Naive thymus-derived CD8-positive, alpha-beta T cell (primary cell): Measurements from ENCODE around the gene RAPGEF5. TPM values are rescaled to one million over a fixed set of nuclear protein-coding genes. Genes with fewer than 3 reads are reported as not detected.
"Not testable (repeated sequence)": the region's sequence is repeated elsewhere in the genome, so short reads cannot be mapped to it uniquely, and the experiment has no call there.

Source experiments
- ATAC-seq, 2 donors: fragments of 150-1000 bp; cut with Tn5 transposase in 1 of 2; sonication (Bioruptor Pico), chemical (Tn5 transposase) in 1 of 2; 1 replicate in 1 of 2; 2 replicates in 1 of 2; pipeline ENCODE4 v1.10.0; 2021; ENCODE audit warnings: mild to moderate bottlenecking in 2 of 2, moderate library complexity in 2 of 2
- POLR2A ChIA-PET: fragments of 350-600 bp; sonication (Branson Sonifier 250); formaldehyde crosslinking; loops from one replicate; lab custom pipeline; 2021; ENCODE audit warnings: antibody characterized with exemption; lab: Charles Lee
- DNase-seq, 10 donors: peaks; one replicate each; pipeline versions ENCODE4 v3.0.0 to v3.0.0-alpha.2; 2020 to 2022
- H3K27ac Mint-ChIP-seq, 10 donors: one replicate each; pipeline ENCODE4 v1.8.0; 2020 to 2022; ENCODE audit warnings: mild to moderate bottlenecking in 10 of 10, mixed read lengths in 10 of 10, moderate library complexity in 4 of 10, inconsistent platforms in 1 of 10
- H3K27me3 Mint-ChIP-seq, 5 donors: one replicate each; pipeline ENCODE4 v1.8.0; 2021 to 2022; ENCODE audit warnings: mixed read lengths in 5 of 5
- H3K36me3 Mint-ChIP-seq, 3 donors: one replicate each; pipeline ENCODE4 v1.8.0; 2020 to 2022; ENCODE audit warnings: mixed read lengths in 3 of 3, mild to moderate bottlenecking in 2 of 3, inconsistent platforms in 1 of 3
- H3K4me1 Mint-ChIP-seq, 4 donors: one replicate each; pipeline ENCODE4 v1.8.0; 2021 to 2022; ENCODE audit warnings: mixed read lengths in 4 of 4
- H3K4me3 Mint-ChIP-seq, 10 donors: one replicate each; pipeline ENCODE4 v1.8.0; 2020 to 2022; ENCODE audit warnings: mild to moderate bottlenecking in 10 of 10, mixed read lengths in 10 of 10, moderate library complexity in 6 of 10, inconsistent platforms in 1 of 10
- H3K9me3 Mint-ChIP-seq, 9 donors: one replicate each; pipeline ENCODE4 v1.8.0; 2020 to 2022; ENCODE audit warnings: mixed read lengths in 9 of 9, mild to moderate bottlenecking in 3 of 9, inconsistent platforms in 1 of 9, moderate library complexity in 1 of 9
- polyA plus RNA-seq, 3 donors: library from polyadenylated mRNA; unstranded; fragments of 300-500 nt; fragmentation: Illumina TruSeq; gene quantifications; one replicate each; pipeline ENCODE4 v1.2.3, GENCODE V29; 2021
- total RNA-seq, 8 experiments: library from RNA in 2 of 8; stranded (reverse) in 2 of 8; gene quantifications; one replicate each; pipeline ENCODE4 v1.2.3 and lab custom pipeline; 2021 to 2026

The RAPGEF5 gene
- total and polyA plus RNA-seq, 5 experiments from 2014 or later, result not detected

- POLR2A ChIA-PET, result no interaction called here
- Mint-ChIP-seq H3K27ac (no peak overlapping the region), H3K9me3 (no peaks in the 10 kb centered on the region), H3K27me3 (peaks cover 0 to 13% (median 5%) of the 10 kb centered on the region in 5 donors), H3K4me1 (peaks cover 0 to 3% (median 0%) of the 10 kb centered on the region in 4 donors), H3K4me3 (no peak overlapping the region), H3K36me3 (no peaks in the 10 kb centered on the region)
- ATAC-seq, result no peak
- no peak for DNase-seq
Observed at GRCh38 chr7:22090512-22090911, 266.4 kb downstream of the RAPGEF5 start.

- Mint-ChIP-seq H3K27me3 (peaks cover 0 to 13% (median 5%) of the 10 kb centered on the region in 5 donors), H3K36me3 (no peaks in the 10 kb centered on the region), H3K4me3 (no peak overlapping the region), H3K4me1 (peaks cover 0 to 3% (median 0%) of the 10 kb centered on the region in 4 donors), H3K9me3 (no peaks in the 10 kb centered on the region), H3K27ac (no peak overlapping the region)
- no peak for ATAC-seq
- POLR2A ChIA-PET, result no interaction called here
- DNase-seq, result no peak
Observed at GRCh38 chr7:22090107-22090506, 266.8 kb downstream of the RAPGEF5 start.

GRCh38 chr7:22088827-22089226, 268.1 kb downstream of the RAPGEF5 start:
- no peaks in the 10 kb centered on the region for H3K9me3 Mint-ChIP-seq
- no peaks in the 10 kb centered on the region for H3K36me3 Mint-ChIP-seq
- H3K4me3 Mint-ChIP-seq, result no peak overlapping the region
- peaks cover 0 to 3% (median under 1%) of the 10 kb centered on the region in 4 donors for H3K4me1 Mint-ChIP-seq
- no peak overlapping the region for H3K27ac Mint-ChIP-seq
- POLR2A ChIA-PET, result no interaction called here
- DNase-seq (no peak), ATAC-seq (no peak)
- peaks cover 0 to 11% (median 3%) of the 10 kb centered on the region in 5 donors for H3K27me3 Mint-ChIP-seq

- no peak overlapping the region for H3K4me3 Mint-ChIP-seq
- peaks cover 0 to 7% (median 4%) of the 10 kb centered on the region in 4 donors for H3K4me1 Mint-ChIP-seq
- H3K27me3 Mint-ChIP-seq, result peaks cover 0 to 4% (median 3%) of the 10 kb centered on the region in 5 donors
- no peak for ATAC-seq
- H3K9me3 Mint-ChIP-seq, result no peaks in the 10 kb centered on the region
- no peak for DNase-seq
- H3K36me3 Mint-ChIP-seq, result no peaks in the 10 kb centered on the region
- POLR2A ChIA-PET, result no interaction called here
- H3K27ac Mint-ChIP-seq, result no peak overlapping the region
Observed at GRCh38 chr7:22087861-22088260, 269.1 kb downstream of the RAPGEF5 start.

GRCh38 chr7:22083704-22084240, 273.2 kb downstream of the RAPGEF5 start:
- Mint-ChIP-seq H3K9me3 (no peaks in the 10 kb centered on the region), H3K27me3 (peaks cover 1 to 24% (median 10%) of the 10 kb centered on the region in 5 donors), H3K4me1 (peaks cover 0 to 15% (median 10%) of the 10 kb centered on the region in 4 donors), H3K36me3 (no peaks in the 10 kb centered on the region), H3K4me3 (peak overlapping the region; percentile 78 to 91 (median 85)), H3K27ac (peak overlapping the region in 8 of 10 donors; percentile 63 to 87 (median 76))
- DNase-seq (no peak), ATAC-seq (no peak)
- POLR2A ChIA-PET, result interaction anchor here (0.8 kb wide), 1 partner anchor 656 kb away, joined by 3 read pairs; the partner anchor contains the start of gene SP4

- Mint-ChIP-seq H3K27ac (peak overlapping the region in 9 of 10 donors; percentile 63 to 87 (median 79)), H3K4me1 (peaks cover 0 to 15% (median 10%) of the 10 kb centered on the region in 4 donors), H3K9me3 (no peaks in the 10 kb centered on the region), H3K4me3 (peak overlapping the region; percentile 78 to 91 (median 85)), H3K36me3 (no peaks in the 10 kb centered on the region), H3K27me3 (peaks cover 4 to 31% (median 17%) of the 10 kb centered on the region in 5 donors)
- ATAC-seq (peak; percentile 96 to 98), DNase-seq (peak; percentile 65 to 87 (median 82))
- POLR2A ChIA-PET, result interaction anchor here (0.8 to 1.1 kb wide), 2 partner anchors 9 to 655 kb away, joined by 3 read pairs; partner anchors contain the start of gene SP4
Observed at GRCh38 chr7:22082886-22083703, 273.9 kb downstream of the RAPGEF5 start.

- Mint-ChIP-seq H3K27me3 (peaks cover 9 to 37% (median 22%) of the 10 kb centered on the region in 5 donors), H3K4me1 (peaks cover 0 to 15% (median 10%) of the 10 kb centered on the region in 4 donors), H3K27ac (peak overlapping the region in 7 of 10 donors; percentile 54 to 86 (median 79)), H3K9me3 (no peaks in the 10 kb centered on the region), H3K4me3 (peak overlapping the region; percentile 78 to 91 (median 85)), H3K36me3 (no peaks in the 10 kb centered on the region)
- POLR2A ChIA-PET, result interaction anchor here (1.1 kb wide), 1 partner anchor 8 kb away, joined by 3 read pairs; no protein-coding TSS in a partner anchor
- ATAC-seq (peak; percentile 5 to 15), DNase-seq (no peak)
Observed at GRCh38 chr7:22082553-22082885, 274.4 kb downstream of the RAPGEF5 start.

GRCh38 chr7:22080219-22080618, 276.7 kb downstream of the RAPGEF5 start:
- ATAC-seq, H3K36me3 Mint-ChIP-seq, POLR2A ChIA-PET, H3K9me3 Mint-ChIP-seq, H3K27ac Mint-ChIP-seq, H3K4me3 Mint-ChIP-seq, DNase-seq: not testable (repeated sequence)
- Mint-ChIP-seq H3K4me1 (peaks cover 0 to 15% (median 10%) of the 10 kb centered on the region in 4 donors), H3K27me3 (peaks cover 14 to 43% (median 32%) of the 10 kb centered on the region in 5 donors)

- H3K27ac Mint-ChIP-seq, POLR2A ChIA-PET, H3K36me3 Mint-ChIP-seq, H3K9me3 Mint-ChIP-seq, DNase-seq, H3K4me3 Mint-ChIP-seq, ATAC-seq: not testable (repeated sequence)
- Mint-ChIP-seq H3K4me1 (peaks cover 0 to 15% (median 10%) of the 10 kb centered on the region in 4 donors), H3K27me3 (peaks cover 15 to 45% (median 38%) of the 10 kb centered on the region in 5 donors)
Observed at GRCh38 chr7:22078872-22079271, 278.1 kb downstream of the RAPGEF5 start.

- POLR2A ChIA-PET, result no interaction called here
- Mint-ChIP-seq H3K36me3 (no peaks in the 10 kb centered on the region), H3K9me3 (no peaks in the 10 kb centered on the region), H3K27me3 (peaks cover 14 to 41% (median 27%) of the 10 kb centered on the region in 5 donors), H3K4me1 (no peaks in the 10 kb centered on the region), H3K4me3 (no peak overlapping the region), H3K27ac (no peak overlapping the region)
- ATAC-seq (no peak), DNase-seq (no peak)
Observed at GRCh38 chr7:22075561-22075960, 281.4 kb downstream of the RAPGEF5 start.

- peaks cover 15 to 36% (median 21%) of the 10 kb centered on the region in 5 donors for H3K27me3 Mint-ChIP-seq
- POLR2A ChIA-PET, result interaction anchor here (1.0 kb wide), 1 partner anchor 8 kb away, joined by 3 read pairs; no protein-coding TSS in a partner anchor
- no peaks in the 10 kb centered on the region for H3K9me3 Mint-ChIP-seq
- no peak for DNase-seq
- H3K27ac Mint-ChIP-seq, result no peak overlapping the region
- no peaks in the 10 kb centered on the region for H3K4me1 Mint-ChIP-seq
- no peak for ATAC-seq
- peak overlapping the region in 1 of 10 donors; percentile 20 for H3K4me3 Mint-ChIP-seq
- no peaks in the 10 kb centered on the region for H3K36me3 Mint-ChIP-seq
Observed at GRCh38 chr7:22074897-22075296, 282.1 kb downstream of the RAPGEF5 start.
